HUES64 (cell line): ENCODE results near the gene EDDM3A.
"Not testable (repeated sequence)": the region's sequence is repeated elsewhere in the genome, so short reads cannot be mapped to it uniquely, and the experiment has no call there.

Experiments
- H3K27ac ChIP-seq: 2 replicates; pipeline ENCODE4 v1.7.0; 2013; ENCODE audit warnings: low read depth, low read length, inconsistent platforms
- H3K27me3 ChIP-seq: 2 replicates; pipeline ENCODE4 v1.6.1; 2013; ENCODE audit warnings: mild to moderate bottlenecking, low read length; ENCODE audit not compliant: insufficient read depth
- H3K36me3 ChIP-seq: 2 replicates; pipeline ENCODE4 v1.6.1; 2013; ENCODE audit warnings: mild to moderate bottlenecking, low read length; ENCODE audit not compliant: insufficient read depth
- H3K4me1 ChIP-seq: 2 replicates; pipeline ENCODE4 v1.6.1; 2013; ENCODE audit warnings: mild to moderate bottlenecking, low read length, moderate library complexity; ENCODE audit not compliant: insufficient read depth
- H3K4me3 ChIP-seq: 2 replicates; pipeline ENCODE4 v1.5.1; 2013; ENCODE audit warnings: mild to moderate bottlenecking, low read length, moderate library complexity
- H3K9ac ChIP-seq: 2 replicates; pipeline ENCODE4 v1.6.1; 2013; ENCODE audit warnings: mild to moderate bottlenecking, low read depth, low read length
- H3K9me3 ChIP-seq: 2 replicates; pipeline ENCODE4 v1.6.1; 2013; ENCODE audit warnings: low read depth, low read length; ENCODE audit not compliant: insufficient read depth
- WGBS: fragments of 150-250, 120-280 bp; methylation state at CpG from one replicate; pipeline ENCODE4 v1.1.7; 2013; ENCODE audit warnings: missing lambda C conversion rate; 5-methylcytosine and 5-hydroxymethylcytosine counted together

The EDDM3A gene

GRCh38 chr14:20733684-20734429, 11.8 kb upstream of the EDDM3A start:
- no peaks in the 10 kb centered on the region for H3K27me3 ChIP-seq
- no peak overlapping the region for H3K9ac ChIP-seq
- H3K4me3 ChIP-seq: no peak overlapping the region
- H3K27ac ChIP-seq: no peak overlapping the region
- peaks cover 5% of the 10 kb centered on the region; the same call in 1 of the 2 replicates for H3K4me1 ChIP-seq
- 75% methylated on average over 6 of the region's 6 CpGs for WGBS
- no peaks in the 10 kb centered on the region for H3K36me3 ChIP-seq
- no peaks in the 10 kb centered on the region for H3K9me3 ChIP-seq

GRCh38 chr14:20734430-20734806, 11.3 kb upstream of the EDDM3A start:
- Histone ChIP-seq H3K27me3 (no peaks in the 10 kb centered on the region), H3K9ac (no peak overlapping the region), H3K4me1 (peaks cover 5% of the 10 kb centered on the region; the same call in 1 of the 2 replicates), H3K4me3 (no peak overlapping the region), H3K36me3 (no peaks in the 10 kb centered on the region), H3K9me3 (no peaks in the 10 kb centered on the region), H3K27ac (no peak overlapping the region)
- 68% methylated on average over 4 of the region's 4 CpGs for WGBS

GRCh38 chr14:20738292-20738691, 7.4 kb upstream of the EDDM3A start:
- WGBS: 88% methylated on average over 7 of the region's 7 CpGs
- not testable (repeated sequence) for H3K27ac ChIP-seq, H3K36me3 ChIP-seq, H3K4me3 ChIP-seq, H3K9ac ChIP-seq, H3K4me1 ChIP-seq, H3K27me3 ChIP-seq, H3K9me3 ChIP-seq

GRCh38 chr14:20742132-20742531, 3.6 kb upstream of the EDDM3A start:
- 96% methylated on average over 4 of the region's 4 CpGs for WGBS
- no peaks in the 10 kb centered on the region for H3K27me3 ChIP-seq

DNA sequence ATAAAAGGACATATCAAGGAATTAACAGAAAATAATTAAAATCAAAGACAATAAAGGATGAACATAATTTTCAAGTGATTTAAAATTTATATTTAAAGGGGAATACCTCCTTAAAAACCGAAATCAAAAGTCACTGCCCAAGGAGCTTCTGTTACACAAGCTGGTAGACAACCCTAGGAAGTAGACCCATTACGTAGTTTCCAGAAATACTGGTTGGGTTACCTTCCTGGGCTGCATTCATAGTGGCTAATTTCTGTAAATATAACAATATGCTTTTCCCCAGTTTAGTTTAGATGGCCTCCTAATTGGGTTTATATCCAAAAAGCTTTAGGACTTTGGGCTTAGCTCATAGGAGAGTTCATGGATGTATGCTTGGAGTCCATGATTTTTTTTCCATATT, 2.1 kb upstream of the EDDM3A start:
- 87% methylated on average over 2 of the region's 2 CpGs for WGBS
- Histone ChIP-seq H3K4me3 (no peak overlapping the region), H3K27ac (no peak overlapping the region), H3K27me3 (no peaks in the 10 kb centered on the region), H3K9ac (no peak overlapping the region), H3K4me1 (no peaks in the 10 kb centered on the region), H3K36me3 (no peaks in the 10 kb centered on the region), H3K9me3 (no peaks in the 10 kb centered on the region)

More at GRCh38 chr14:20742132-20742531, 3.6 kb upstream of the EDDM3A start:
- Histone ChIP-seq H3K4me1 (no peaks in the 10 kb centered on the region), H3K9me3 (no peaks in the 10 kb centered on the region), H3K4me3 (no peak overlapping the region), H3K27ac (no peak overlapping the region), H3K36me3 (no peaks in the 10 kb centered on the region), H3K9ac (no peak overlapping the region)

DNA sequence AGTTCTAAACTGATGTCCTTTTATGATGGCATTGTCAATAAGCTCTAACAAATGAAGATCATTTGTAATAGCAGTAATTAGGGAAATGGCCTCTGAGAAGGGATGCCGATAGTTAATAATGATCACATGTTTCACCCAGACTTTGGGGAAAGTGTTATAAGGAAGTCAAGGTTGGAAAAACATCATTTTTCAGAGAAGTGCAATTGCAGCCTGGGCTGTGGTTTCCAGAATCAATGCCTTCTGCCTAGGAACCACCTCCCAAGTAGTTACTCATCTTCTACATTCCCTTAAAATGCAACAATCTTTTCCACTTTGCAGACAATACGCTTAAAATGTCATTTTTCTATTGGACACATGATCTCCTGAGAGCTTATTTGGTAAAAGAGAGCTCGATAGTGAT, 879 bp downstream of the EDDM3A start:
- Histone ChIP-seq H3K27me3 (no peaks in the 10 kb centered on the region), H3K4me1 (no peaks in the 10 kb centered on the region), H3K9ac (no peak overlapping the region), H3K27ac (no peak overlapping the region), H3K4me3 (no peak overlapping the region), H3K9me3 (peaks cover 2% of the 10 kb centered on the region; the same call in 1 of the 2 replicates), H3K36me3 (no peaks in the 10 kb centered on the region)
- WGBS: 95% methylated on average over 3 of the region's 3 CpGs

DNA sequence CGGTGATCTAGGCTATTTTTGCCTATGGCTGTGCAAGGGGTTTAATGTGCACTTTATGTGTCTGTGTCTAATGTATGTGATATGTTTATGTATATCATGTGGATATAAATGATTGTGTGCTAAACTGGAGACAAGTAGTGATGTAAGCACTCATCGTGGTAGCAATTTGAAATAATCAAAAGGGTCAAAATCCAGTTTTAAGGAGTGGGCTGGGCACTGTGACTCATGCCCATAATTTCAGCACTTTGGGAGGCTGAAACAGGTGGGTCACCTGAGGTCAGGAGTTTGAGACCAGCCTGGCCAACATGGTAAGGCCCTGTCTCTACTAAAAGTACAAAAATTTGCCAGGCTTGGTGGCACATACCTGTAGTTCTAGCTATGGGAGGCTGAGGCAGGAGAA, 2.8 kb downstream of the EDDM3A start:
- Histone ChIP-seq H3K4me1 (no peaks in the 10 kb centered on the region), H3K9me3 (peaks cover 20% of the 10 kb centered on the region)
- 92% methylated on average over 2 of the region's 2 CpGs for WGBS

DNA sequence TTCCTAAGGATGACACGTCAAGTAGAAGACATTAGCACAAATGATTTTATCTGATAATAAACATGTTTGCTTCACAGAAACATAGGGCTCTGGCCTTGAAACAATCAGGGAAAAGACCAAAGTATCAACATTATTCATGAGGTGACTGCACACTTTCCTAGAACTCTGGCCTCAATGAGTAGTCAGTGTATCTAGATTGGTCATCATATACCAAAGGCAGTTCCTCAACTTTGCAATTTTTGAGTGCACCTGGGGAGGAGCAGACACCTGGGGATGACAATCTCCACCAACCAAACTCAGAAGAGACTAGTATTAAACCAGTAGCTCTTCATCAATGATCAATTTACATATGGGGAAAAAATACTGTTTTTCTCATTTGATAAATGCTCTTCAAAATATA, 4.5 kb downstream of the EDDM3A start:
- Histone ChIP-seq H3K27me3 (no peaks in the 10 kb centered on the region), H3K27ac (no peak overlapping the region), H3K4me3 (no peak overlapping the region), H3K9ac (no peak overlapping the region), H3K4me1 (no peaks in the 10 kb centered on the region), H3K36me3 (no peaks in the 10 kb centered on the region), H3K9me3 (peaks cover 22% of the 10 kb centered on the region)
- WGBS: 100% methylated on average over 1 of the region's 1 CpG

More for the DNA sequence above, 2.8 kb downstream of the EDDM3A start:
- Histone ChIP-seq H3K4me3 (no peak overlapping the region), H3K27me3 (no peaks in the 10 kb centered on the region), H3K27ac (no peak overlapping the region), H3K36me3 (no peaks in the 10 kb centered on the region), H3K9ac (no peak overlapping the region)

DNA sequence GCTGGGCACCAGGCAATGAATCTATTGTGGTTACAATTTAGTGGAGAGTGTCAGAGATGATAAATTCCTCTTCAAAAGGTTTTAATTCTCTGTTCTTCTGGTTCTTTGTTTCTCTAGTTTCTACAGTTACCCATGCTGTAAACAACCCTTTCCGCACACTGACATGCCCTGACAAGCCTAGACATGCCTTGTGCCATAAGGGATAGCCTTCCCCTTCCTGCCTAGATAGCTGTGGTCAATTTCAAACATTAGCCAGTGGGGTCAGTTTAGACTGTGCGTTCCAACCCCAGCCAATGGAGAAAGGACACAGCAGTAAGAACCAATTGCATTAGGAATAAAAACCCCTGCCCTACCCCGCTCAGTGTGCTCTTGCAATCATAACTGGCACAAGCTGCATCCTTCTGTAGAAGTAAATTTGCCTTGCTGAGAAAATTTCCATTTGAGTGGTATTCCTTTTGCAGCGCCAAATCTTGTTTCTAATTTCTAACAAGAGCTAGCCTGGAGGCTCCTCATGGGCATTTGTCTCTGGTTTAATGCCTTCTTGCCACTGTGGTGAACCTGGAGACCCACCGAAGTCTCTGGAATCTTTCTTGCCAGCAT, 6.4 kb downstream of the EDDM3A start:
- H3K4me1 ChIP-seq: no peaks in the 10 kb centered on the region
- H3K9ac ChIP-seq: no peak overlapping the region
- H3K27ac ChIP-seq: no peak overlapping the region
- WGBS: 92% methylated on average over 5 of the region's 5 CpGs
- no peaks in the 10 kb centered on the region for H3K36me3 ChIP-seq
- H3K9me3 ChIP-seq: peaks cover 22% of the 10 kb centered on the region
- H3K4me3 ChIP-seq: no peak overlapping the region
- no peaks in the 10 kb centered on the region for H3K27me3 ChIP-seq

DNA sequence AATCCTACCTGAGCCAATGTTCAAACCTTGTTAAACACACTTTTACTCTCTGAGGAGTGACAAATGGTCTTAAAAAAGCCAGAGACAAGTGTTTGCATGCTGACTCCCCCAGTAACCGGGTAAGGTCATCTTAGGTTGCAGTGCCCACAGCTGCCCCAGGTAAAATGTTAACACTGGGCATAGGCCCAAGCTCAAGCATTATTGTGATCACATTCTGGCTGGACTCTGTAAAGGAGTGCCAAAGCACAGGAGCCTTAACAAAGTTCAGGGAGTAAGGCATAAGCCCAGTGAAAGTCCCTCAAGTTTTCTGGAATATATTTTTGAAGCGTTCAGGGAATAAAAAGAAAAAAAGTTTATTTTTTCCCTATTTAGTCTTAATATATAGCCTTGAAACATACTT, 8.6 kb downstream of the EDDM3A start:
- Histone ChIP-seq H3K9ac (no peak overlapping the region), H3K4me3 (no peak overlapping the region), H3K4me1 (peaks cover 9% of the 10 kb centered on the region; the same call in 1 of the 2 replicates), H3K36me3 (no peaks in the 10 kb centered on the region), H3K9me3 (peaks cover 22% of the 10 kb centered on the region), H3K27ac (no peak overlapping the region), H3K27me3 (no peaks in the 10 kb centered on the region)
- WGBS: 97% methylated on average over 1 of the region's 2 CpGs

DNA sequence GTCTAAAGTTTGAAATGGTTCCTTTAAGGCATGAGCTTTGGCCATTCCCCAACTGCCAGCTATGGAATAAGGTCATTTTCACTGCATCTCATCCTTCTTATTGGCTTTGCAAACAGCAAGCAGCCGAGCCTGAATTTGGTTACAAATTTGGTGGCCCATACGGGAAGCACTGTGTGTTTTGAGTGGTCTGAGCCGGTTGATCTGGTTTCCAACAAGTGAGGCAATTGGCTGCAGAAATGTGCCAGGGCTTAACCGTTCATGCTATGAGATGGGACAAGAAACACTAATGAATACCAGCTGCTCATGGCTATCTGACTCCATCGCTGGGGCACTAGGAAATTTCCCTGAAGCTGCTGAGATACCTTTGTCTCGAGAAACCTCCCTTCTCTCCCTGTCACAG, 9.3 kb downstream of the EDDM3A start:
- no peak overlapping the region for H3K9ac ChIP-seq
- H3K36me3 ChIP-seq: no peaks in the 10 kb centered on the region
- no peak overlapping the region for H3K27ac ChIP-seq
- H3K4me1 ChIP-seq: peaks cover 9% of the 10 kb centered on the region; the same call in 1 of the 2 replicates
- H3K4me3 ChIP-seq: no peak overlapping the region
- 87% methylated on average over 6 of the region's 6 CpGs for WGBS
- no peaks in the 10 kb centered on the region for H3K27me3 ChIP-seq
- H3K9me3 ChIP-seq: peaks cover 22% of the 10 kb centered on the region
